Suprapubic skin (tissue), 3 donors: ENCODE results near the gene KIAA0319L.

Experiments
- POLR2AphosphoS5 ChIP-seq, 3 donors: sonication (generic); formaldehyde crosslinking; IDR thresholded peaks; one replicate each; pipeline ENCODE4 v1.6.1; 2017; ENCODE audit warnings: antibody characterized with exemption in 3 of 3
- TF ChIP-seq, protein P1 (sequence below), 2 donors: fragments of 200-600 bp in 1 of 2; fragments of 450-650 bp in 1 of 2; sonication (generic) in 1 of 2; IDR thresholded peaks; one replicate each; pipeline ENCODE4 v1.5.1; 2016 to 2019; ENCODE audit warnings: antibody characterized with exemption in 2 of 2, mild to moderate bottlenecking in 1 of 2, moderate library complexity in 1 of 2

GRCh38 chr1:35567947-35568558 lies 10.8 kb upstream of the KIAA0319L start:
- TF ChIP-seq, protein P1, sequence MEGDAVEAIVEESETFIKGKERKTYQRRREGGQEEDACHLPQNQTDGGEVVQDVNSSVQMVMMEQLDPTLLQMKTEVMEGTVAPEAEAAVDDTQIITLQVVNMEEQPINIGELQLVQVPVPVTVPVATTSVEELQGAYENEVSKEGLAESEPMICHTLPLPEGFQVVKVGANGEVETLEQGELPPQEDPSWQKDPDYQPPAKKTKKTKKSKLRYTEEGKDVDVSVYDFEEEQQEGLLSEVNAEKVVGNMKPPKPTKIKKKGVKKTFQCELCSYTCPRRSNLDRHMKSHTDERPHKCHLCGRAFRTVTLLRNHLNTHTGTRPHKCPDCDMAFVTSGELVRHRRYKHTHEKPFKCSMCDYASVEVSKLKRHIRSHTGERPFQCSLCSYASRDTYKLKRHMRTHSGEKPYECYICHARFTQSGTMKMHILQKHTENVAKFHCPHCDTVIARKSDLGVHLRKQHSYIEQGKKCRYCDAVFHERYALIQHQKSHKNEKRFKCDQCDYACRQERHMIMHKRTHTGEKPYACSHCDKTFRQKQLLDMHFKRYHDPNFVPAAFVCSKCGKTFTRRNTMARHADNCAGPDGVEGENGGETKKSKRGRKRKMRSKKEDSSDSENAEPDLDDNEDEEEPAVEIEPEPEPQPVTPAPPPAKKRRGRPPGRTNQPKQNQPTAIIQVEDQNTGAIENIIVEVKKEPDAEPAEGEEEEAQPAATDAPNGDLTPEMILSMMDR (IDR thresholded peaks at IDR 0.05): no peak
- TF ChIP-seq POLR2AphosphoS5 (IDR thresholded peaks at IDR 0.05): no peak
